Calu3 (cell line): ENCODE measurements around the gene RNF44. TPM values are rescaled to one million over a fixed set of nuclear protein-coding genes. Genes with fewer than 3 reads are reported as not detected.

ENCODE experiments used
- BruUV-seq: library from RNA; stranded (reverse); fragments of 400-500 nt; replicated peaks from 2 replicates; lab custom pipeline; 2021; lab: Mats Ljungman, UMichigan
- CTCF ChIA-PET: fragments of 300-600 bp; sonication (Branson Sonifier 250); formaldehyde crosslinking; loops from one replicate; lab custom pipeline; 2022; ENCODE audit warnings: antibody characterized with exemption; lab: Charles Lee
- DNase-seq: peaks from one replicate; pipeline ENCODE4 v3.0.0; 2022
- H3K27ac Mint-ChIP-seq: one replicate; pipeline ENCODE4 v1.8.0; 2022; ENCODE audit warnings: mixed read lengths; ENCODE audit not compliant: unreplicated experiment
- H3K27me3 Mint-ChIP-seq: one replicate; pipeline ENCODE4 v1.8.0; 2022; ENCODE audit warnings: mixed read lengths; ENCODE audit not compliant: unreplicated experiment
- H3K36me3 Mint-ChIP-seq: one replicate; pipeline ENCODE4 v1.8.0; 2022; ENCODE audit warnings: mild to moderate bottlenecking, moderate library complexity, mixed read lengths; ENCODE audit not compliant: insufficient read depth, unreplicated experiment
- H3K4me1 Mint-ChIP-seq: one replicate; pipeline ENCODE4 v1.8.0; 2022; ENCODE audit warnings: mild to moderate bottlenecking, low read depth, mixed read lengths; ENCODE audit not compliant: unreplicated experiment
- H3K4me3 Mint-ChIP-seq: one replicate; pipeline ENCODE4 v1.8.0; 2022; ENCODE audit warnings: mild to moderate bottlenecking, low read depth, moderate library complexity, mixed read lengths; ENCODE audit not compliant: unreplicated experiment
- H3K9me3 Mint-ChIP-seq: one replicate; pipeline ENCODE4 v1.8.0; 2022; ENCODE audit warnings: low read depth, mixed read lengths; ENCODE audit not compliant: unreplicated experiment
- intact Hi-C: fragments of 100-400 bp; cut with micrococcal nuclease; formaldehyde crosslinking; loops from one replicate; pipeline ENCODE4 v1.10.0; 2022; ENCODE audit not compliant: unreplicated experiment
- total RNA-seq: library from RNA; stranded (reverse); gene quantifications from 2 replicates; pipeline ENCODE4 v1.2.3, GENCODE V29; 2022
- TF ChIP-seq, protein P1 (sequence below): fragments of 200-600 bp; IDR thresholded peaks from one replicate; pipeline ENCODE4 v1.8.0; 2022; ENCODE audit warnings: antibody characterized with exemption; ENCODE audit not compliant: unreplicated experiment

The RNF44 gene
- total RNA-seq, 1 experiment from 2014 or later, result 82.3 TPM

DNA sequence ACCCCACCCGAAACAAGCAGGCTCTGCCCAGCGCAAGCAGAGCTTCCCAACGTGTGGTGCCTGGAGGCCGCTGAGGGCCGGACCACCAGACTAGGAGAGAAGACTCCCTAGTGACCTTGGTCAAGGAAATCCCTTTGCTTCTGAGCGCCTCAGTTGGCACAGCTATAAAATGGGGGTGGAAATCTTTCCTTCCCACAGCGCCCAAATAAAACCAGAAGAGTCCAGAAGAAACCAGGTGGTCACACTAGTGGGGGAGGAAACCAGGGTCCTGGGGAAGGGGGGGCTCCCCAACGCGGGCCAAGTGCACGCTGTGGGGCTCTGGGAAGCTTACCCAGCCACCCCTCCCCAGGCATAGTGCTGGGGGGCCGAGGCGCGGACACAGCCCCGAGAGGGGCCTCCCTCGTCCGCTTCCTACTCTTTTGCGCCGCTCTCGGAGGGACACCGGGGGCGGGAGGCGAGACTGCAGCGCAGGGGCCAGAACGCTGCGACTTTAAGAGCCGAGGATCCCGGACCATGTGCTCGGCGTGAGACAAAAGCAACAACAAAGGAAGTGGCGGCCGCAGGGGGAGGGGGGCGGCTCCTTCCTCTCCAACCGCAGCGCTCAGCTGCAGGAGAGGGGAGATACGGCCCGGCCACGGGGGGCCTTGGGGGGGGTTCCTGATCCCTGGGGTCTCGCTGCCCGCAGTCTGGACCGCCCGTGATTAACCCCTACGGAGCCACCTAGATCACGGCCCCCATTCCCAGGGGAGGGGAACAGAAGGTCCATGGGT is 885 bp downstream of the RNF44 start:
- Mint-ChIP-seq H3K27ac (peak overlapping the region; percentile 97), H3K36me3 (peaks cover 51% of the 10 kb centered on the region), H3K9me3 (no peaks in the 10 kb centered on the region), H3K4me3 (peak overlapping the region; percentile 96), H3K27me3 (no peaks in the 10 kb centered on the region), H3K4me1 (peaks cover 67% of the 10 kb centered on the region)
- CTCF ChIA-PET, result interaction anchor here (0.6 to 3.6 kb wide), 8 partner anchors 13 to 118 kb away, joined by 3 to 19 read pairs (median 8); partner anchors contain the start of genes CDHR2, FAF2 and TSPAN17
- intact Hi-C loops, result loop anchor here (5.0 kb wide), 1 partner anchor 119 kb away; the partner anchor contains the start of gene CLTB
- BruUV-seq, result TSS peak; percentile 27
- DNase-seq, result peak; percentile 84
- TF ChIP-seq, protein P1, sequence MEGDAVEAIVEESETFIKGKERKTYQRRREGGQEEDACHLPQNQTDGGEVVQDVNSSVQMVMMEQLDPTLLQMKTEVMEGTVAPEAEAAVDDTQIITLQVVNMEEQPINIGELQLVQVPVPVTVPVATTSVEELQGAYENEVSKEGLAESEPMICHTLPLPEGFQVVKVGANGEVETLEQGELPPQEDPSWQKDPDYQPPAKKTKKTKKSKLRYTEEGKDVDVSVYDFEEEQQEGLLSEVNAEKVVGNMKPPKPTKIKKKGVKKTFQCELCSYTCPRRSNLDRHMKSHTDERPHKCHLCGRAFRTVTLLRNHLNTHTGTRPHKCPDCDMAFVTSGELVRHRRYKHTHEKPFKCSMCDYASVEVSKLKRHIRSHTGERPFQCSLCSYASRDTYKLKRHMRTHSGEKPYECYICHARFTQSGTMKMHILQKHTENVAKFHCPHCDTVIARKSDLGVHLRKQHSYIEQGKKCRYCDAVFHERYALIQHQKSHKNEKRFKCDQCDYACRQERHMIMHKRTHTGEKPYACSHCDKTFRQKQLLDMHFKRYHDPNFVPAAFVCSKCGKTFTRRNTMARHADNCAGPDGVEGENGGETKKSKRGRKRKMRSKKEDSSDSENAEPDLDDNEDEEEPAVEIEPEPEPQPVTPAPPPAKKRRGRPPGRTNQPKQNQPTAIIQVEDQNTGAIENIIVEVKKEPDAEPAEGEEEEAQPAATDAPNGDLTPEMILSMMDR, result no peak

DNA sequence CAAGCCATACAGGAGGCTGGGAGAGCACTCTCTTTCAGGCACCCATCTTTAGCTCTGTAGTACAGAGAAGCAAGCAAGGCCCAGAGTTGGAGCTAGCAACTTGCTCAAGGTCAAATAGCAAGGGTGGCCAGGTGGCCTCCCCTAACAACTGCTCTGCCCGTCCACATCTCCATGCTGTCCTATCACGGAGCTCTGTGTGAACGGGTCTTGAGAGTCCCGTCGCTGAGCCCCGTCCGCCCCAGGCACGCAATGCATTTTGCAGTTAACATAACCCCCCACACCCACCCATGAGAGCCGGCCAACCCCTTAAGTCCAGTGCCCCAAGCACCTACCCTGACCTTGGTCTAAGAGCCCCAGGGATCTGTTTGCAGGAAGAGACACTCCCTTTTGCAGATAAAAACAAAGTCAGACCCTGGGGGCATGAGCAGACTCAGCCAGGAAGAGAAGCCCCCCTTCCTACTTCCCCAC is 1.5 kb downstream of the RNF44 start:
- DNase-seq, result no peak

DNA sequence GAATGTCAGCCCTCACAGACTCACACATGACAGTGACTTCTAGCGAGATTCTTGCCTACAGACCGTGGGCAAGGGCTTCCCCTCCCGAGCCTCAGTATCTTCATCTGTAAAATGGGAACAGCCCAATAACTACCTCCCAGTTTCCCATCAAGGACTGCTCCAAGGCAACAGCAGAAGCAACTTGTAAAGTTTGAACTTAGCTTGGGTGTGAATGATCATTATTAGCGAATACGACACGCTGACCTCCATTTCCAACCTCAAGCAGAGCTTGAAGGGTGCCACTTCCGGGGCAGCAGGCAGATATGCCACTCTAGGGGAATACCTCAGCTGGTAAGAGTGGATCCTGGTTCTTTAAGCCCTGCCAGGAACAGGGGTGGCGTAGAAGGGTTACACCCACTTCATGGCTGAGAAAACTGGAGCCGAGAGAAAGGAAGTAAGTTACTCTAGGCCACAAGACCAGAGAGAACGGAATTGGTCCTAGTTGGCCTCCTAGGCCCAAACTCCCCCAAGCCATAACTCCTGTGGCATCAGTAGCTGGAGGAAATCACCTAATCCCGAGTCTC is 2.0 kb downstream of the RNF44 start:
- H3K4me3 Mint-ChIP-seq, result peak overlapping the region; percentile 96
- intact Hi-C loops, result loop anchor here (5.0 kb wide), 1 partner anchor 118 kb away; the partner anchor contains the start of gene CLTB
- H3K4me1 Mint-ChIP-seq, result peaks cover 56% of the 10 kb centered on the region
- BruUV-seq, result no TSS peak
- H3K27ac Mint-ChIP-seq, result peak overlapping the region; percentile 97
- no peaks in the 10 kb centered on the region for H3K27me3 Mint-ChIP-seq
- no peak for DNase-seq
- H3K9me3 Mint-ChIP-seq, result no peaks in the 10 kb centered on the region
- CTCF ChIA-PET, result interaction anchor here (0.9 to 3.6 kb wide), 3 partner anchors 12 to 87 kb away, joined by 3 to 19 read pairs (median 5); partner anchors contain the start of gene FAF2
- TF ChIP-seq, protein P1, result no peak
- peaks cover 46% of the 10 kb centered on the region for H3K36me3 Mint-ChIP-seq

More for the DNA sequence above, 1.5 kb downstream of the RNF44 start:
- Mint-ChIP-seq H3K27ac (peak overlapping the region; percentile 97), H3K4me1 (peaks cover 61% of the 10 kb centered on the region), H3K4me3 (peak overlapping the region; percentile 96), H3K9me3 (no peaks in the 10 kb centered on the region), H3K36me3 (peaks cover 49% of the 10 kb centered on the region), H3K27me3 (no peaks in the 10 kb centered on the region)
- TF ChIP-seq, protein P1, result no peak
- intact Hi-C loops, result loop anchor here (5.0 kb wide), 1 partner anchor 118 kb away; the partner anchor contains the start of gene CLTB
- no TSS peak for BruUV-seq
- CTCF ChIA-PET, result interaction anchor here (0.9 to 3.6 kb wide), 4 partner anchors 12 to 117 kb away, joined by 3 to 19 read pairs (median 11); partner anchors contain the start of gene FAF2

DNA sequence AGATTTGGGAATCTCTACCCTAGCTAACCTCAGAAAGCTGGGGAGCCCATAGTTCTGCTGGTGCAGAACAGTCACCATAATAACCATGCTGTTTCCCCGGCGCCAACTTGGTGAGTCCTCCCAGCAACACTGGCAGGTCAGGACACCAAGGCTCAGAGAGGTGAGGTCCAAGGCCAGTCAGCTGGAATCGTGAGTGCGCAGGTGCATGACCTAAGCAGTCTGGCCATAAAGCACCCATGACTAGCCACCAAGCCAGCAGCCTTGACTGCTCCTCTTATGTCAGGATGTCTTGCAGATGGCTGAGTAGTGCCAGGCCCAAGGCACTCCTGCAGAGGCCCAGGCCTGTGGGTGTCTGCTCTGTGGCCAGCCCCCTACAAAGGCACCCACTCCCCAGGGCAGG is 2.6 kb downstream of the RNF44 start:
- CTCF ChIA-PET, result interaction anchor here (3.6 kb wide), 1 partner anchor 87 kb away, joined by 19 read pairs; the partner anchor contains the start of gene FAF2
- TF ChIP-seq, protein P1, result no peak

More for the DNA sequence above, 2.6 kb downstream of the RNF44 start:
- Mint-ChIP-seq H3K9me3 (no peaks in the 10 kb centered on the region), H3K27ac (peak overlapping the region; percentile 57), H3K36me3 (peaks cover 41% of the 10 kb centered on the region), H3K4me1 (peaks cover 50% of the 10 kb centered on the region), H3K27me3 (no peaks in the 10 kb centered on the region), H3K4me3 (peak overlapping the region; percentile 96)
- no TSS peak for BruUV-seq
- no peak for DNase-seq
- intact Hi-C loops, result loop anchor here (5.0 kb wide), 1 partner anchor 117 kb away; the partner anchor contains the start of gene CLTB
